Transverse colon (tissue), 4 donors: Measurements from ENCODE around the gene PALMD. TPM values are rescaled to one million over a fixed set of nuclear protein-coding genes. Genes with fewer than 3 reads are reported as not detected.

Experiments
- DNase-seq: peaks from one replicate; pipeline ENCODE4 v3.0.0-alpha.2; 2019
- H3K27ac ChIP-seq, 4 donors: fragments of 200-600 bp; sonication (generic); 2 replicates each; pipeline ENCODE4 v1.5.1; 2016 to 2018; ENCODE audit warnings: inconsistent platforms in 4 of 4
- H3K27me3 ChIP-seq: fragments of 200-600 bp; sonication (generic); 2 replicates; pipeline ENCODE4 v1.5.1; 2017; ENCODE audit warnings: inconsistent platforms
- H3K36me3 ChIP-seq, 4 donors: fragments of 200-600 bp; sonication (generic); 2 replicates each; pipeline ENCODE4 v1.5.1; 2017 to 2019; ENCODE audit warnings: inconsistent platforms in 4 of 4
- H3K4me1 ChIP-seq, 4 donors: fragments of 200-600 bp; sonication (generic); 2 replicates each; pipeline ENCODE4 v1.5.1; 2017 to 2020; ENCODE audit warnings: inconsistent platforms in 4 of 4
- H3K4me3 ChIP-seq, 4 donors: fragments of 200-600 bp; sonication (generic); 1 replicate in 1 of 4; 2 replicates in 3 of 4; pipeline versions ENCODE4 v1.5.1 to v1.6.1; 2017 to 2019; ENCODE audit warnings: inconsistent platforms in 4 of 4
- H3K9me3 ChIP-seq, 2 donors: fragments of 200-600 bp; sonication (generic); 2 replicates each; pipeline ENCODE4 v1.5.1; 2017 to 2019; ENCODE audit warnings: inconsistent platforms in 2 of 2
- CTCF ChIP-seq, 5 experiments: fragments of 200-600 bp in 3 of 5; fragments of 450-650 bp in 2 of 5; sonication (generic) in 3 of 5; IDR thresholded peaks; 1 replicate in 2 of 5; 2 replicates in 3 of 5; pipeline ENCODE4 v1.5.1; 2016 to 2017; ENCODE audit warnings: antibody characterized with exemption in 5 of 5, inconsistent platforms in 3 of 5, mild to moderate bottlenecking in 2 of 5, moderate library complexity in 1 of 5
- EP300 ChIP-seq: sonication (generic); formaldehyde crosslinking; IDR thresholded peaks from one replicate; pipeline ENCODE4 v1.6.1; 2017; ENCODE audit warnings: antibody characterized with exemption, low read depth
- POLR2A ChIP-seq: fragments of 450-650 bp; IDR thresholded peaks from one replicate; pipeline ENCODE4 v1.6.1; 2016; ENCODE audit warnings: antibody characterized with exemption, mild to moderate bottlenecking, moderate library complexity
- POLR2AphosphoS5 ChIP-seq, 3 donors: sonication (generic); formaldehyde crosslinking; IDR thresholded peaks; one replicate each; pipeline ENCODE4 v1.6.1; 2016; ENCODE audit warnings: antibody characterized with exemption in 3 of 3
- WGBS, 2 donors: methylation state at CpG; one replicate each; pipeline ENCODE4 v1.1.5; 2018; ENCODE audit warnings: low coverage in 1 of 2; 5-methylcytosine and 5-hydroxymethylcytosine counted together
- in situ Hi-C, 4 donors: fragments of 200-750 bp; cut with MboI; loops; one replicate each; pipeline versions ENCODE4 v1.15.0 to v1.15.1; 2017; ENCODE audit warnings: low sequenced_read_pairs in 3 of 4, low pct_ligation_motif_present in 1 of 4, low pct_unique_long_range_greater_than_20kb in 1 of 4
- intact Hi-C: fragments of 100-400 bp; cut with DNase I; formaldehyde crosslinking; loops from one replicate; pipeline ENCODE4 v1.15.1; 2023; ENCODE audit warnings: low total_unique reads
- total RNA-seq, 4 donors: library from RNA; depleted of rRNA; stranded (reverse); fragments of >200 nt; gene quantifications; one replicate each; pipeline ENCODE4 v1.1.0, GENCODE V29; 2016

PALMD gene
- total RNA-seq, 4 donors from 2014 or later = 1.9 to 4.4 (median 2.9) TPM

- in situ Hi-C loops = no loop called here
- no peak for TF ChIP-seq EP300
- no peak for TF ChIP-seq POLR2AphosphoS5 (IDR thresholded peaks at IDR 0.05)
- no peak for TF ChIP-seq POLR2A
- TF ChIP-seq CTCF (IDR thresholded peaks at IDR 0.05) = no peak
- Histone ChIP-seq H3K4me3 (no peak overlapping the region), H3K9me3 (no peaks in the 10 kb centered on the region), H3K27me3 (no peaks in the 10 kb centered on the region), H3K27ac (no peak overlapping the region), H3K4me1 (no peaks in the 10 kb centered on the region), H3K36me3 (no peaks in the 10 kb centered on the region)
- no peak for DNase-seq
- intact Hi-C loops = no loop called here
Observed at GRCh38 chr1:99639945-99640344, 6.0 kb upstream of the PALMD start.

GRCh38 chr1:99640672-99641071 is 5.2 kb upstream of the PALMD start:
- no peaks in the 10 kb centered on the region for H3K27me3 ChIP-seq
- H3K36me3 ChIP-seq = no peaks in the 10 kb centered on the region
- H3K4me1 ChIP-seq = peaks cover 0 to 2% (median 0%) of the 10 kb centered on the region in 4 donors
- H3K4me3 ChIP-seq = no peak overlapping the region
- no peak for TF ChIP-seq POLR2A
- no peak for TF ChIP-seq POLR2AphosphoS5 (IDR thresholded peaks at IDR 0.05)
- TF ChIP-seq EP300 = no peak
- TF ChIP-seq CTCF (IDR thresholded peaks at IDR 0.05) = no peak
- H3K9me3 ChIP-seq = no peaks in the 10 kb centered on the region
- intact Hi-C loops = no loop called here
- H3K27ac ChIP-seq = no peak overlapping the region
- no peak for DNase-seq
- in situ Hi-C loops = no loop called here

GRCh38 chr1:99641558-99641957 is 4.4 kb upstream of the PALMD start:
- peaks cover 0 to 10% (median 0%) of the 10 kb centered on the region in 4 donors for H3K4me1 ChIP-seq
- peaks cover 4% of the 10 kb centered on the region for H3K27me3 ChIP-seq
- DNase-seq = no peak
- H3K36me3 ChIP-seq = no peaks in the 10 kb centered on the region
- TF ChIP-seq EP300 (no peak), CTCF (IDR thresholded peaks at IDR 0.05) (no peak), POLR2AphosphoS5 (IDR thresholded peaks at IDR 0.05) (no peak)
- H3K9me3 ChIP-seq = no peaks in the 10 kb centered on the region
- in situ Hi-C loops = no loop called here
- H3K27ac ChIP-seq = no peak overlapping the region
- intact Hi-C loops = no loop called here
- no peak overlapping the region for H3K4me3 ChIP-seq

GRCh38 chr1:99642053-99642452 is 3.9 kb upstream of the PALMD start:
- no peak for TF ChIP-seq CTCF (IDR thresholded peaks at IDR 0.05)
- TF ChIP-seq POLR2A = no peak
- TF ChIP-seq POLR2AphosphoS5 (IDR thresholded peaks at IDR 0.05) = no peak
- TF ChIP-seq EP300 = no peak
- 76 to 81% methylated on average over 7 of the region's 7 CpGs for WGBS, 2 donors
- intact Hi-C loops = no loop called here

More at GRCh38 chr1:99642053-99642452, 3.9 kb upstream of the PALMD start:
- peaks cover 0 to 10% (median 0%) of the 10 kb centered on the region in 4 donors for H3K4me1 ChIP-seq
- peaks cover 4% of the 10 kb centered on the region for H3K27me3 ChIP-seq
- H3K9me3 ChIP-seq = no peaks in the 10 kb centered on the region
- no peaks in the 10 kb centered on the region for H3K36me3 ChIP-seq
- no peak for DNase-seq
- in situ Hi-C loops = no loop called here
- H3K4me3 ChIP-seq = no peak overlapping the region
- H3K27ac ChIP-seq = no peak overlapping the region
